HG02642 (cell line): ENCODE data around the gene GZMM.
"Not testable (repeated sequence)": the region's sequence is repeated elsewhere in the genome, so short reads cannot be mapped to it uniquely, and the experiment has no call there.

Experiments used
- ATAC-seq: cut with Tn5 transposase; IDR thresholded peaks from one replicate; pipeline ENCODE4 v1.9.1; 2021; ENCODE audit warnings: mild to moderate bottlenecking; ENCODE audit not compliant: unreplicated experiment, poor library complexity

Gene GZMM

DNA sequence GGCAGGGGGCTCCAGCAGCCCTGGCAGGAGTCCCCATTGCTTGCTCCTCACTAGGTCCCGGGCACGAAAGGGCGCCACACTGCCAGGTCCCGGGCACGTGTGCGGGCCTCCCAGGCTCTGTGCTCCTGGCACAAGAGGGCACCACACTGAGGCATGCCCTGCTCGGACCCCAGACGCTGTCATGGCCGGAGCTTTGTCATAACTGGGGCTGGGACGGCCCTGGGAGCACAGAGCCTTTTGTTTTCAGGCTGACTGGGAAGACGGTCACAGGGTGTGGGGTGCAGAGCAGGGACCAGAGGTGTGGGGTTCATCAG is 35.9 kb downstream of the GZMM start:
- ATAC-seq = no peak

DNA sequence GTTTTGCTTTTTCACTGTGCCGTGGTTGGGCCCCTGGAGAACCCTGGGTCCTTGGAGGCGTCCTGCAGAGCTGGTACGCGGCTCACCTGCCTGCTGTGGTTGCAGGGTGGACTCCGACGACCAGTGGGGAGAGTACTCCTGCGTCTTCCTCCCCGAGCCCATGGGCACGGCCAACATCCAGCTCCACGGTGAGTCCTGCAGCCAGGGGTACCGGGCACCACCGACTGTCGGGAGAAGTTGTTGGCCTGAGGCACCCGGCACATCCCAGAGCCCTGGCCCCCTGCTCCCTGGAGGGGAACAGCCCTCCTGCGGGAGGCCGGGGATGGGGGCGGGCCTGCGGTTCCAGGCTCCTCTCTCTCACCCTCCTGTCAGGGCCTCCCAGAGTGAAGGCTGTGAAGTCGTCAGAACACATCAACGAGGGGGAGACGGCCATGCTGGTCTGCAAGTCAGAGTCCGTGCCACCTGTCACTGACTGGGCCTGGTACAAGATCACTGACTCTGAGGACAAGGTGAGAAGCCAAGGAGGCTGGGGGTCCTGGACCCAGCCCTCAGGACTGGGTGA is 36.5 kb downstream of the GZMM start:
- ATAC-seq = no peak

DNA sequence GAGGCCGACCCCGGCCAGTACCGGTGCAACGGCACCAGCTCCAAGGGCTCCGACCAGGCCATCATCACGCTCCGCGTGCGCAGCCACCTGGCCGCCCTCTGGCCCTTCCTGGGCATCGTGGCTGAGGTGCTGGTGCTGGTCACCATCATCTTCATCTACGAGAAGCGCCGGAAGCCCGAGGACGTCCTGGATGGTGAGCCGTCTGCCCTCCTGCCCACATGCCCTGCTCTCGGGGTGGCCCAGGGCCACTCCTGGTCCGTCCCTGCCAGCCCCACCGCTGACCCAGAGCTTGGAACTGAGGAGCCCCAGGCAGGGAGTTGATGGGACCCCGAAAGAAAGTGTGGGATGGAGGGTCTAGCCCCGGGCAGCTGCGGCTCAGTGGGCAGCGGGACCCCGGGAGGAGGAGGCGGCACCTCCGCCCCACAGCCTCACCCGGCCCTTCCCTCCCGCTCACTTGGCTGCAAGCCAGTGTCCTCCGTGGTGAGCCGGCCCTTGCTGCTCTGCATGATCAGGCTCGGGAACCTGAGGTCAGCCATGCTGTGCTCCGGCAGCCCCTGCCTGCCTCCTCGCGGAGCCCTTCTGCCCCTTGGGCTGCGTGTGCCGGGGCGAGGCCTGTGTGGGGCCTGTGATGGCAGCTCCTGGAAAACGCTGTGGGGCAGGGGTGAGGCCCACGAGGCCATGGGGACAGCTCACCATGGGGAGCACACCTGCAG is 37.7 kb downstream of the GZMM start:
- ATAC-seq = no peak

DNA sequence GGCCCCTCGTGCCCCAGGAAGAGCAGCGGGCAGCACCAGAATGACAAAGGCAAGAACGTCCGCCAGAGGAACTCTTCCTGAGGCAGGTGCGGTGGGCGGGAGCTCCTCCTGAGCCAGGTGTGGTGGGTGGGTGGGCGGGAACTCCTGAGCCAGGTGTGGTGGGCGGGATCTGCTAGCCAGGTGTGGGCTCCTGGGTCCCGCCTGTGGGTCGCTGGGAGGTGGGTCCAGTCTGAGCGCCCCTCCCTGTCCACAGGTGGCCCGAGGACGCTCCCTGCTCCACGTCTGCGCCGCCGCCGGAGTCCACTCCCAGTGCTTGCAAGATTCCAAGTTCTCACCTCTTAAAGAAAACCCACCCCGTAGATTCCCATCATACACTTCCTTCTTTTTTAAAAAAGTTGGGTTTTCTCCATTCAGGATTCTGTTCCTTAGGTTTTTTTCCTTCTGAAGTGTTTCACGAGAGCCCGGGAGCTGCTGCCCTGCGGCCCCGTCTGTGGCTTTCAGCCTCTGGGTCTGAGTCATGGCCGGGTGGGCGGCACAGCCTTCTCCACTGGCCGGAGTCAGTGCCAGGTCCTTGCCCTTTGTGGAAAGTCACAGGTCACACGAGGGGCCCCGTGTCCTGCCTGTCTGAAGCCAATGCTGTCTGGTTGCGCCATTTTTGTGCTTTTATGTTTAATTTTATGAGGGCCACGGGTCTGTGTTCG is 38.8 kb downstream of the GZMM start:
- no peak for ATAC-seq

DNA sequence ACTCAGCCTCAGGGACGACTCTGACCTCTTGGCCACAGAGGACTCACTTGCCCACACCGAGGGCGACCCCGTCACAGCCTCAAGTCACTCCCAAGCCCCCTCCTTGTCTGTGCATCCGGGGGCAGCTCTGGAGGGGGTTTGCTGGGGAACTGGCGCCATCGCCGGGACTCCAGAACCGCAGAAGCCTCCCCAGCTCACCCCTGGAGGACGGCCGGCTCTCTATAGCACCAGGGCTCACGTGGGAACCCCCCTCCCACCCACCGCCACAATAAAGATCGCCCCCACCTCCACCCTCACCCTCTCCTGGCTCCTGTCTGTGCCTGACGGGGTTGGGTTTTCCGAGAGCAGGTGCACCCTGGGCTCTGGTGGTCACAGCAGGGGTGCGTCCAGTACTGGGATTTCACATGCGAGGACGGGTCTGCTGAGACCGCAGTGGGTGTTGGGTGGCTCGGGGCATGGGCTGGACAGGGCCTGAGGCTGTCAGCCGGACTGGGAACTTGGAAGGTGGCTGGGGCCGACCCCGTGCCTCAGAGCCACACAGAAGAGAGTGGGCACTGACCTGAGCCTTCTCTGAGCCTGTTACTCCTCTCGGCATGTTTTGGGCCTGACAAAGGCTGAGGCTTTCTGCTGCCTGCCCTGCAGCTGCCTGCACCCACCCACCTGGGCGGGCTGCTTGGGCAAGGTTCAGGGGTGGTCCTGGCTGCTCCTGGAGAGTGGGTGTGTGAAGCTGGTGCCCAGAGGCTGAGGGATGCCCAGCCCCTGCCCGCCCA is 39.5 kb downstream of the GZMM start:
- no peak for ATAC-seq

DNA sequence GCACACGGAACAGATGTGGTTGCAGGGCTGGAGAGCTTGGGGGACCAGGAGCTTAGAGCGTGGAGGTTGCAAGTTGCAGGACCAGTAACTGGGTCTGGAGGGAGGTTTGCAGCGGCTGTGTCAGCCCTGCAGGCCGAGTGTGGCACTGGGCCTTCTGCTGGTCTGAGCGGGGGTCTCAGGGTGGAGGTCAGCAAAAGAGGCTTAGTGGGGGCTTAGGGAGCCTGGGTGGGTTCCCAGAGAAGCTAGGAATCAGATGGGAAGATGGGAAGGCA is 40.1 kb downstream of the GZMM start:
- no peak for ATAC-seq

DNA sequence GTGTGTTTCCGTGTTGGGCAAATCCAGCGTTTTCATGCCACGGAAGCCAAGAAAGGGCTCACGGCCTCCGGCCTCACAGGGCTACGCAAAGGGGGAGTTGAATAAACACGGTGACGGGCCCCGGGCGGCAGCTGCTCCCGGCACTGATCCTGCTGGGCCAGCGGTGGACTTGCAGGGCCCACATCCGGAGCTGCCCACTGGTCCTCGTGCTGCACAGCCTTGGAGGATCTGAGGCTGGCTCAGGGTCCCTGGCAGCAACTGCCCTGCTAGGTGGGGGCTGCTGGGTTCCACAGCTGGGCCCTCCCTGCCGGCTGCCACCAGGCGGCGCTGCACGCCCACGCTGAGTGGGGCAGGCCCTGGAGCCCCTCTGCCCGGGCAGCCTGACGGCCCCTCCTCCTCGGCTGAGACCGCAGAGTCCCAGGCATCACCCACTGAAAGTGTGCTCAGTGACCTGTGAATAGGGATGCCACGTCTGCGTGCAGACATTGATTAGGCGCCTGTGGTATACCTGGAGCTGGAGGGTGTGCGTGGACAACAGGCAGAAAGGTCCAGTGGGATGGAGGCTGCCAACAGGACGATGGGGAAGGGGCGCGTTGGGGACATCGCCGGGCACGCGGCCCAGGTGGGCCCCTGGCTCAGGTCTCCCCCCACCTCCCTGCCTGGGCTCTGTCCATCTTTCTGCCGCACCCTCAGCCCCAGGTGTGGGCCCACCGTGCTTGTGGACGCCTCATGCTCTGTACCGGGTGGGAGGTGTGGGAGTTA is 40.6 kb downstream of the GZMM start:
- no peak for ATAC-seq

DNA sequence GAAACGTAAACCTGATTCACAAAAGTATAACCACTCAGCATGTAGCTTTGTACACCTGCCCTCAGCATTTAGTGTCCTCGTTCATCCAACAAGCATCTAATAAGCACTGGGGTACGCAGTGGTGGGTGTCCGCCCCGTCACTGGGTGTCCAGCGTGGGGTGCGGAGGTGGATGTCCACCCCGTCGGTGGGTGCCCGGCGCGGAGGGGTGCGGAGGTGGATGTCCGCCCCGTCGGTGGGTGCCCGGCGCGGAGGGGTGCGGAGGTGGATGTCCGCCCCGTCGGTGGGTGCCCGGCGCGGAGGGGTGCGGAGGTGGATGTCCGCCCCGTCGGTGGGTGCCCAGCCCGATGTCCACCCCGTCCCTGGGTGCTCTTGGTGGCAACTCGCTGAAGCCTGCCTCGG is 41.3 kb downstream of the GZMM start:
- ATAC-seq = not testable (repeated sequence)

DNA sequence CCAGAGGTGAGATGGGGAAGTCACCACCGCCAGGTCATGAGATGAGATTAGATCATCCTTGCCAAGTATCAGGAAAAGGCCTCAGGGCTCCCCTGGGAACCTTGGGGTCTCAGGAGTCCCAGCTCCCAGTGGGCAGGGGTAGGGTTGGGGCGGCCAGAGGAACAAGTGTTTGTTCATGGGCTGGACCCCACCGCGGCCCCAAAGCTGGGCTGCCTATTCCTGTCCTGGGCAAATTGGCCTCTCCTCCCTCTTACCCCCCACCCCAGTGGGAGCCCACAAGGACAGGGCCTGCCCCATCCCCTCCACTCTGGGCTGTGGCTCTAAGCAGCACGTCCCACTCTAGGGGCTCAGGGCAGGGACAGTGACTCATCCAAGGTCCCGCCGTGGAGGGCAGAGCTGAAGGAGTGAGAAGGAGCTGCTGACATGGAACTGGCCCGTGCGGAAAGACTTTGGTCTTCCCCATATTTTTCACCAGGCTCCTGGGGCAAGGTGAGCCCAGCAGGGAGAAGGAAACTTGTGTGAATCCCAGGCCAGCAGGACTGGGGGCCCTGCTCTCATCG is 41.8 kb downstream of the GZMM start:
- no peak for ATAC-seq

DNA sequence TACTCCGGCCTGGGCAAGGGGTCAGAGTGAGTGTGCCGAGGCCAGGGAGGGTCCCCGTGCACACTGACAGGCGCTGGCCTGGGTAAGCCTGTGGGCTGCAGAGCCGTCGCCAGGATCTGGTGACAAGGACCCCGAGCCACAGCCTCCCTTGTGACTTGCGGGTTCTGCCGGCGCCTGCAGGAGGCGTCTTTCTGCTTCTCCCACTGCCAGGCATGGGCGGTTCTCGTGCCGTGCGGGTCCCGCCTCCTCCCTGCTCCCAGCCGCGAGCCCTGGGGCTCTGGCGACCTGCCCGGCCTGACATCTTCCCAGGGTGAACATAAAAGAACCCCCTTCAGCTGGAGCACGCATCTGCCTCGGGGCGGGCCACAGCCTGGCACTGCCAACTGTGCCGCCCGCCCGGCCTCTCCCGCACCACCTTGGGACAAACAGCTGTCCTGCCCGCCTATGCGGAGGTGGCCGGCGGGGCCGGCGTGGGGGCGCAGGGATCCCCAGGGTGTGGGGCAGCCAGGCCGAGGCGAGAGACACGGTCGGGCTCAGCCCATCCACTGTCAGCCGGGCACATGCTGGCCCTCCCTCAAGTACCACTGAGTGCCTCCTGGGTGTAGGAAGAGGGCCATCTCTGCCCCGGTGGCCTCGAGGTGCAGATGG is 44.4 kb downstream of the GZMM start:
- no peak for ATAC-seq

DNA sequence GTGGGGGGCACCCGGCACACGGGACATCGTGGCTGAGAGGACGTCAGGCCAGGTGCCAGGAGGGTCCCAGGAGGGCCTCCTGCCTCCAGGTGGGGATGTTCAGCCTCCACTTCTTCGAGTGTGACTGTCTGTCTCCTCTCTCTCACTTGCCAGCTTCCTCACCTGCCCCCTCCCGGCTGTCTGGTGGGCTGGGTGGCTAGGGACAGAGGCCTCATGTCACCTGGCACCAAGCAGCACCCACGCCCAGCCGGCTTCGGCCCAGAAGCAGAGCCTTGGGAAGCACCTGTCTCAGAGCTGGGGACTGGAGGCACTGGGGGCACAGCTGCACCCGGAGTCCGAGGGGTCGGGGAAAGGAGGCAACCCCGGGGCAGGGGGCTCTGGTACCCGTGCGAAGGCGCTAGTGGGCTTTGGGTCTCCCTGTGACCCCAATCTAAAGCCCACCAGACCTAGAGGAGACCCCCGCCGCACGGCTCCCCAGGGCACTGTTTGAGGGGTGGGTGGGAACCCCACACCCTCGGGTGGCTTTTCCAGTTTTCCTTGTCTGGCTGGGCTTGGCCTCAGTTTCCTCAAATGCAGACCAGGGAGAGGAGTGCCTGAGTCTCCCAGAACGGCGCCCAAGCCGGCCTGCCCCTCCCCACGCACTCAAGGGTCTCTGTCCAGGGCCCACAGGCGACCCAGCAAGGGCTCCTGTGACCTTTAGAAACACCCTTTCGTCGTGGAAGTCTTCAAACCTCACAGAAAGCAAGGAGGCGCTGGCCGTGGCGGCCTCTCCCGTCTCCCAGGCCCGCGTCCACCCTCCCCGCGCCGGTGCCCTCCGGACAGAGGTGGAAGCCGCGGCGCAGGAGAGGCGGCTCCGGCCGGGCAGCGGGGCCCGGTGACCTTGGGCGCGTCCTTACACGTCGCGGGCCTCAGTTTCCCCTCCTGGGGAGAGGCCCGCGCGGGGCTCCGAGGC is 45.2 kb downstream of the GZMM start:
- ATAC-seq = no peak

DNA sequence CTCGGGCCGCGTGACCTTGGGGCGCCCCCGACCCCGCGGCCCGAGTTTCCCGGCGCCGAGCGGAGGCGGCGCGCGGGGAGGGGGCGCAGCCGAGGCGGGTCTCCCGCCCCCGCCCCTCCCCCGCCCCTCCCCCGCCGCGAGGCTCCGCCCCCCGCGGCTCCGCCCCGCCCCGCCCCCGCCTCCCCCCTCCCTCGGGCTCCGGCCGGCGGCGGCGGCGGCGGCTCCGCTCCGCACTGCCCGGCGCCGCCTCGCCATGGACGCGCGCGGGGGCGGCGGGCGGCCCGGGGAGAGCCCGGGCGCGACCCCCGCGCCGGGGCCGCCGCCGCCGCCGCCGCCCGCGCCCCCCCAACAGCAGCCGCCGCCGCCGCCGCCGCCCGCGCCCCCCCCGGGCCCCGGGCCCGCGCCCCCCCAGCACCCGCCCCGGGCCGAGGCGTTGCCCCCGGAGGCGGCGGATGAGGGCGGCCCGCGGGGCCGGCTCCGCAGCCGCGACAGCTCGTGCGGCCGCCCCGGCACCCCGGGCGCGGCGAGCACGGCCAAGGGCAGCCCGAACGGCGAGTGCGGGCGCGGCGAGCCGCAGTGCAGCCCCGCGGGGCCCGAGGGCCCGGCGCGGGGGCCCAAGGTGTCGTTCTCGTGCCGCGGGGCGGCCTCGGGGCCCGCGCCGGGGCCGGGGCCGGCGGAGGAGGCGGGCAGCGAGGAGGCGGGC is 46.0 kb downstream of the GZMM start, which contains the start of gene HCN2:
HCN2 (plus strand) TSS at position 189 of the 703 bp plus-strand sequence; CDS start at position 254, 65 bp downstream.
- ATAC-seq = no peak

DNA sequence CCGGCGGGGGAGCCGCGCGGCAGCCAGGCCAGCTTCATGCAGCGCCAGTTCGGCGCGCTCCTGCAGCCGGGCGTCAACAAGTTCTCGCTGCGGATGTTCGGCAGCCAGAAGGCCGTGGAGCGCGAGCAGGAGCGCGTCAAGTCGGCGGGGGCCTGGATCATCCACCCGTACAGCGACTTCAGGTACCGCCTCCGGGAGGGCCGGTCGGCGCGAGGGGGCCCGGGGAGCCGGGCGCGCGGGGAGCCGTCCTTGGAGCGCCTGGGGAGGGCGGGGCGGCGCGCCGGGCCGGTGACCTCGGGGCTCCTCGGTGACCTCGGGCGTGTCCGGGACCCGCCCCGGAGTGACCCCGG is 46.5 kb downstream of the GZMM start:
- no peak for ATAC-seq

DNA sequence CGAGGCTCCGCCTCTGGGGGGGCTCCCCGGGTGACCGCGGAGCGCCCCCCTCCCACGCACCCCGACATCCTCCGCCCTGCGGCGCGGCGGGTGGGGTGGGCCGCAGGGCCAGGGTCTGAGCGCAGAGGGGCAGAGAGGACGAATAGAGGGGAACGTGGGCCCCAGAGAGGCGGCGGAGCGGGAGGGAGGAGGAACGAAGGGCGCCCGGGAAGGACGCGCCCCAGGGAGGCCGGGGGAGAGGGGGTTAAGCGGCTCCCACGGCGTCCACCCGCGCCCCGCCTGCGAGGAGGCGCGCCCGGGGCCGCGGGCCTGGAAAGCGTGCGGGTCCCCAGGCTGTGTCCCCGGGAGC is 46.9 kb downstream of the GZMM start:
- no peak for ATAC-seq

DNA sequence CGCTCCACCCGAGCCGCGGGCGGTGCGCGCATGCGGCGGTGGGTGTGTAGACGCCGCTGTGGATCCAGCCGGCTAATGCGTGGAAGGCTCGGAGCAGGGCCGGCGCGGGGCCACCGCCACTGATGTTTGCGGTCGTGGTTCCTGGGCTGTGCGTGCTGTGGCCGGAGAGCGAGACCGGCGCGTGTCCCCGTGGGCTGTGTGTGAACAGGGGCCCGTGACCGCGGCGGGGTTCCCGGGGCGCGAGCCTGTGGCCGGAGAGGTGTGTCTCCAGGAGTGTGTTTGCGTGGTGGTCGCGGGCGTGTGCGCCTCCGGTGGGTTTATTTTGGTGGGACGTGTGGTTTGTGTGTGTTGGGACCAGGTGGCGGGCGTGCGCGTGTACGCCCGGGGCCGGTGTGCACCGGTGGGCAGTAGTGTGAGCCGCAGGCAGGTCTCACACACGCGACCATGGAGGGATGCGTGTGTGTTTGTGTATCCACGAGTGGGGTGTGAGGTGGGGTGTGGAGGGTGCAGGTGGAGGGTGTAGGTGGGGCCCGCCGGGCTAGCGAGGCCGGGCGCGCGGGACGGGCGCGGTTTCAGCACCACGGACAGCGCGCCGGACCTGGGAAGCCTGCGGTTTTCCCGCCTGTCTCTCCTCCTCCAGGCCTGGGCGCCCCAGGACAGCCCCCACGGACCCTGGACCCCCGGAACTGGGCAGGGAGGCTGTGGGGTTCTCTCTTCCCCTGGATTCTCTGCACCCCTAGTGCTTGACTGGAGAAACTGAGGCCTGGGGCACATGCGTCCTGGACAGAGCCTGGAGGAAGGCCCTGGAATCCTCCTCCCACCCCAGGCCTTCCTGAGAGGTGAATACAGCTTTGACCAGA is 47.5 kb downstream of the GZMM start:
- ATAC-seq = no peak

DNA sequence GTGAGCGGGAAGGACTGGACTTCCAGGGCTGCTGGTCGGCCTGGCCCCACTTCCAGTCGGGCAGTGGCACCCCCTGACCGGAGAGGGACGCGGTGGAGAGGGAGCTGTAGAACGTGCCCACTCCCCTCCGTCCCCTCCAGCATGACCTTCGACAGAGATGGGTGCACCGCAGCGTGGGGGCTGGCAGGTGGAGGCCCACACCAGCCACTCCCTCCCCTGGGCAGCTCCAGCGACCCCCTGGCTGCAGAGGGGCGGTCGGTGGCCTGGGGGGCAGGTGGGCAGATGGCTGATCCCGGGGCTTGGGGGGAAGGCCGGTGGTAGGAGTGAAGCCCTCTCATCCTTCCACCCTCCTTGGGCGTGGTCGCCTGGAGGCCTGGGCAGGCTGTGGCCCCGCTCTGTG is 48.2 kb downstream of the GZMM start:
- no peak for ATAC-seq

DNA sequence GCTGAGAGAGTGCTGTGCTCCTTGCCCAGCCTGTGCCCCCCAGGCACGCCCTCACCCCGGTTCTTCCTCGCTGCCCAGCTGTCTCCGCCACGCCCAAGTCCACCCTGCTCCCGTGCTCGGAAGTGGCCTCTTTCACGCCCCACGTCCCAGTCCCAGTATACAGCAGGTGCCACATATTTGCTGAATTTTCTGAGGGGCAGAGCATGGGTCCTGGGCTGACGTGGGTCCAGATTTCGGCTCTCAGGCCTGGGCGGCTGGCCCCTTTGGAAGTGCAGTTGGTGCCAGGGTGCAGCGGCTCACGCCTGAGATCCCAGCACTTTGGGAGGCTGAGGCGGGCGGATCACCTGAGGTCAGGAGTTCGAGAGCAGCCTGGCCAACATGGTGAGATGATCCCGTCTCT is 49.2 kb downstream of the GZMM start:
- no peak for ATAC-seq
